Stimulated activated CD8-positive, alpha-beta memory T cell treated with anti-CD3 and anti-CD28 coated beads, Interleukin-15, amount 100 ng/mL, for 1 hour (primary cell): ENCODE results near the gene TYMS.

Source experiments
- DNase-seq: peaks from one replicate; pipeline ENCODE4 v3.0.0-alpha.2; 2020; ENCODE audit warnings: low read depth

Gene TYMS

DNA sequence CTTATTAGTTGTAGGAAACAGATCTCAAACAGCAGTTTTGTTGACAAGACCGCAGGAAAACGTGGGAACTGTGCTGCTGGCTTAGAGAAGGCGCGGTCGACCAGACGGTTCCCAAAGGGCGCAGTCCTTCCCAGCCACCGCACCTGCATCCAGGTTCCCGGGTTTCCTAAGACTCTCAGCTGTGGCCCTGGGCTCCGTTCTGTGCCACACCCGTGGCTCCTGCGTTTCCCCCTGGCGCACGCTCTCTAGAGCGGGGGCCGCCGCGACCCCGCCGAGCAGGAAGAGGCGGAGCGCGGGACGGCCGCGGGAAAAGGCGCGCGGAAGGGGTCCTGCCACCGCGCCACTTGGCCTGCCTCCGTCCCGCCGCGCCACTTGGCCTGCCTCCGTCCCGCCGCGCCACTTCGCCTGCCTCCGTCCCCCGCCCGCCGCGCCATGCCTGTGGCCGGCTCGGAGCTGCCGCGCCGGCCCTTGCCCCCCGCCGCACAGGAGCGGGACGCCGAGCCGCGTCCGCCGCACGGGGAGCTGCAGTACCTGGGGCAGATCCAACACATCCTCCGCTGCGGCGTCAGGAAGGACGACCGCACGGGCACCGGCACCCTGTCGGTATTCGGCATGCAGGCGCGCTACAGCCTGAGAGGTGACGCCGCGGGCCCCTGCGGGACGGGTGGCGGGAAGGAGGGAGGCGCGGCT lies at the start of gene TYMS:
TYMS (plus strand) TSS at position 343 of the 690 bp plus-strand sequence; CDS start at position 433, 90 bp downstream.
- no peak for DNase-seq

DNA sequence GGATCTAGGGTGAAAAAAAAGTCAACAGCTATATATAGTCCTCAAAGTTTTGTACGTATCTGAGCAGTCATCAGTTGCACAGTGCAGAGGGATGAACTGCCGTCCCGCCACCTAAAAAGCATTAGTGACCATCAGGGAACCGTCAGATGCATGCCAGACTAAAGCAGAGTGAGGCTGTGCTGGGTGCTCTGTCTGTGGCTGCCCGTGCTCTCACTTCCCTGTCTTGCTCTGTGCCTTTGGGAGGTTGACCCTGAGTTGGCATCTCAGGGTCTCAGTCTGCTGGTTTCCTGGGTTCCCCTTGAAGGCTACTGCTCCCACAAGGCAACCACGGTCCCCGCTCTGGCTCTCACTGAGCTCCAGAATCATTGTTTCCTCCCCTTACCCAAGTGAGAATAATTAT lies 49.5 kb upstream of the TYMS start:
- no peak for DNase-seq

DNA sequence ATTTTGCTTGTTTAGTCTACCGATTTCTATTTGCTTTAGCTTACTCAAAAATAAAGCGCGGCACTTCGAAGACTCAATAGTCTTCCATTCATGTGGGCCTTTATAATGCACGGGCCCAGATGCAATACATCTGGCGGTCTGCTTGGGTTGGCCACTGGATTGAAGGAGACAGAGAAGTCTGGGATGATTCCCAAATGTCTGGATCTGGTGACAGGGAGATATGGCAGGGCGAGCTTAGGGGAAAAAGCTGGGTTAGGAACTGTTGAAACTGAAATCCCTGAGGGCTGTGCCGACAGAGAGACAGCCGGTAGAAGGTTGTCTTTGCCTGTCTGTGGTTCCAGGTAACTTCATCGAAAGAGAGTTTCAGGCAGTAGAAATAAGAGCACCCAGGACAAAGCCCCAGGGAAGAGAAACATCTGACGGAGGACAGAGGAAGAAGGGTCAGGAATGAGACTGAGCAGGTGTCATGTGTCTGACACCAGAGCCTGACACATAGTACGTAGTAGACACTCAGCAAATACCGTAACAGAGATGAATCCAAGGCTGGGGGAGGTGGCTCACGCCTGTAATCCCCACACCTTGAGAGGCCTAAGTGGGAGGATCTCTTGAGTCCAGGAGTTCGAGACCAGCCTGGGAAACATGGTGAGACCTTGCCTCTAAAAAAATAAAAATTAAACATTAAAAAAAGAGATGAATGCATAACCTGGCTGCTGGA lies 47.1 kb upstream of the TYMS start:
- DNase-seq, result no peak

DNA sequence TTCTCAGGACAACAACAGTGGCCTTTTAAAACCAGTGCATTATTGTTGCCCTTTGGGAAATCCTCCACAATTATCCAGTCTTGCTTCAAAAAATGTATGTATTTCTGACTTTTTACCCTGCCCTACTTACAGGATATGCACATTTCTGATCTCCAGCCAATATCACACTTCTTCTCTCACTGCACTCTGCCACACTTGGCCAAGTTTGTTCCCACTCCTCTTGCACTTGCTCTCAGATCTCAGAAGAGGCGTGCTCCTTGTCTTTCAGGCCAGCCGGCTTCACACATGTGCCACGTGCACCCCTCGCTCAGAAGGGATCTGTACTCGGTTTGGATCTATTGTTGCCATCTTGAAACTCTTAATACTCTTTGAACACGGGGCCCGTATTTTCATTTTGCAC lies 45.3 kb upstream of the TYMS start:
- DNase-seq, result no peak

DNA sequence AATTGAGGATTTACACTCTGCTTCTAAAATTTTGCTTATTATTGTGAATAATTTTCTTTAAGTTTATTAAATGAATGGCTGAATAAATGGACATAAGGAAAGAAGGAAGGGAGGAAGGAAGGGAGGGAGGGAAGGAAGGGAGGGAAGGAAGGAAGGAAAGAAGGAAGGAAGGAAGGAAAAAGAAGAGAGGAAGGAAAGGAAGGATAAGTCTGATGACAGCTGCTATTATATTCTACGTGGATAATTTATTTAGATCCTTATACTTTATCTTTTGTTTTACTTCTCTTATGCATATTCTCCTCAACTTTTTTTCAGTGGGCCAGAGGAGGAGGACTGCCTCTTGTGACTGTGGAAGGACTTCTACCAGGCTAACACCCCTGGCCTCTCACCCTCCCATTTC lies 43.3 kb upstream of the TYMS start:
- DNase-seq, result no peak

DNA sequence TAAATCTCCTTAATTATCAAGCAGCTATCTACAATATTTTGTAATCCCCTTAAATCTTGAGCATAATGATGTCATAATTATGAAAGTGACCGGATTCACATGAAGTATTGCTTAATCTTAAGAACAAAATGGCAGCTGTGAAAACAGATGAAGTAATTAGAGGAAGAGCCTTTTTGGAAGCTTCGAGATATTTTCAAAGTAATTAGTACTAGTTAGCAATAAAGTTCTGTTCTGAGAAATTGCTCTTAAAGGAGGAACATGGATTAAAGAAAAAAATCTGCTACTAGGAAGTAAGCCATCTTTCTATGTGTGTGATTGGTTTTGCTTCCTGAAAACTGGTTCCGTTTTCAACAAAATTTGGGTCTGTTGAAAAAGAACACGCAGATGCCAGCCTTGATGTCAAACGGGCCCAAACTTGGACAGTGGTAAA lies 42.3 kb upstream of the TYMS start:
- no peak for DNase-seq

DNA sequence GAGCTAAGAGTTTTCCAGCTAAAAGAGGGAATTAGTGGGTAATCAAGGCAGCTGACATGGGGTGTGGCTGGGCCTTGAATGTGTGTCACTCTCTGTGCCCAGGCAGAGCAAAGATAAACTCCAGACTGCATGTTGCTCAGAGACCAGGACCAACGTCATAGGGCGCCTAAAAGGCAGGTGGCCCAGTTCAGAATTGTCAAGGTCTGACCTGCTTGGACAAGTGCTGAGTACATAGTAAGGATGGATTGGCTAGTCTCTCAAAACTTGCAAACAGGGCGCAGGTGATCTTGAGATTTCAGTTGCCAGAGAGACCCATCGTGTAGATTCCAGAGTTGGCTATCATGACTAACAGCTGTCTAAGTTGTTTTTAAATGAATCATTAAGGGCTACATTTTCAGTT lies 41.7 kb upstream of the TYMS start:
- DNase-seq, result no peak

DNA sequence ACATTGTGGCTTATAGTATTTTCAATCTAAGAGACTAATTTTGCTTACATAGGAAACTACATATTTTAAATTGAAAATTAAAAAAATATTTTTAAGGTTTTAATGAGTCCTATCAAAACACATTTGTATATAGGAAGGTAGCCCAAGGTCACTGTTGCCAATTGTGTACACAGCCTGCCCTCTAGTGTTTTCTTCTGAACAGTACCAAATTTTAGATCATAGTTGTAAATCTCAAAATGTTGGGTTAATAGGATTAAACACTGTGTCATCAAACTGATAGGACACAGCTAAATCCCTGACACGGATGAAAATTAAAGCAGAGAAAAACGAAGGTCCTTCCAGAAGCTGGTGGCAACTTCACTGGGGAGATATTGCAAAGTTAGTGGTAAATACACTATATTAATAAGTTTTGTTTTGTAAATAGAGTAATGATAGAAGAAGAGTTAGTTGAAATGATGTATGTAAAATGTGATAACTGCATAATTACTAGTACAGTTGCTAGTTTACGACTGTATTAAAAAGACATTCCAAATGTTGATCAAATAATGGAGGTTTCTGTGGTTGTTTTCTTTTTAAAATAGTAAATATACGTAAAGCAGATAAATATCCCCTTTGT lies 41.0 kb upstream of the TYMS start:
- DNase-seq, result no peak

DNA sequence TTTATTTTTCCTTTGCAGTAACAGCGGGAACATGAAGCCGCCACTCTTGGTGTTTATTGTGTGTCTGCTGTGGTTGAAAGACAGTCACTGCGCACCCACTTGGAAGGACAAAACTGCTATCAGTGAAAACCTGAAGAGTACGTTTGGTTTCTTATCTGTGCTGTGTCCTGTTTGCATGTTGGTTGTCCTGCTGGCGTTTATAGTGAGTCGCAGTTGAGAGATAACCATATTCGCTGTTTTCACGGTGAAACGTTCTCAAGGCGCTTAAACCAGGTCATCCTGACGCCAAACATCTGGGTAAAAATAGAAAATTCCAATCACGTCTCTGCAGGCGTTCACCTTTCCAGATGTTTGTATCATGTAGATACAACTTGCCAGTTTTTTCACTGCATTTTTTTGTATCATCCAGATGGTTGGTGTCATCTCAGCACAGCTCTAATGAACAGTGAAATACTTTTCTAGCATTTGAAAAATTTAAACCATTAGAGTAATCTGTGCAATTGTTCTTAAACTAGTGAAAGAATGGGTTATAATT lies 39.4 kb upstream of the TYMS start:
- no peak for DNase-seq

DNA sequence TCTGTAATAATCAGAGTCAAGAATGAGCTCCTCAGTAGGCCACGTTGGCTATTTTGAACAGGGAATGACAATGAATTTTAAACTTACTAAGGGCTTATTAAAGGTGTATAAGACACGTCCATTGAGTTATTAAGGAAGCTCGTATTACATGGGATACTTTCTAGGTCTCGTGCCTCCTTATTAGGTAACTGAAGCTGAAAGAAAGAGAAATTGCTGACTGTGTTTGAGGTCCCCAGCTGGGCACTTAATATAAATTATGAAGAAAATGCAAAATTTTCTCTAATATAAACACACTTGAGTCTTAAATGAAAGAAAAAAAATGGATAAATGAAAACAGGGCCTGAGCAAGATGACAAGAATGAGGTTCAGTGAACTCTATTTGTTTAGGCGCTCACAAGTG lies 38.8 kb upstream of the TYMS start:
- DNase-seq, result no peak

DNA sequence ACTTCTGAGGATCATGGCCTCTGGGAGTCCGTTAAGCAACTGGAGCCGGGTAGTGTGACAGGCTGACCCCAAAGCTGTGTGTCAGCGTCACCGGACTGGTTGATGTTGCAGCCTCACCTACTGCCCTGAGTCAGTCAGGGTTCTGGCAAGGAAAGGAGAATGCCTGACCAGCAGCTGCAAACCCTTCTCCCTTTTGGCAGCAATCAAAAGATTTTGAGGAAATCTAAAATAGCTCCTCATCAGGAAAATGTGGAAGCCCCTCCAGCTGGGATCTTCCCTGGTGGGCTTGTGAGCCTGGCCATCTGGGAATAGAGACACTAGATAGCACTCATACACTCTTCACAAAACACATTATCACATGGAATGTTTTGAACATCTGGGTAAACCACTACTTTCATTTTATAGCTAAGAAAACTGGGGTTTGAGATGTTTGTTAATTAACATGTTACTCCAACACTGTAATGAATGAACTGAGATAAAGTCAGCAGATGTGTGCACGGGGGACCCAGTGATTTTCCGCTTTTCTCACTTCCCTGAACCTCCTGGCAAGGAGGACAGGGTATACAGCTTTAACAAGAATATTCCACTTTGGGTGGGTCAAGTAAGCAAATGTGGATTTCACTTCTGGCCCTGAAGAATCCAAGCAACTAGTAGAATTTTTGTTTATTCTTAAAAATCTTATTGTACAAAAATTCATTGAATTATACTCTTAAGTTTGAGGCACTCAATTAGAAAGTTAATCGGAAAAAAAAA lies 36.0 kb upstream of the TYMS start:
- no peak for DNase-seq

DNA sequence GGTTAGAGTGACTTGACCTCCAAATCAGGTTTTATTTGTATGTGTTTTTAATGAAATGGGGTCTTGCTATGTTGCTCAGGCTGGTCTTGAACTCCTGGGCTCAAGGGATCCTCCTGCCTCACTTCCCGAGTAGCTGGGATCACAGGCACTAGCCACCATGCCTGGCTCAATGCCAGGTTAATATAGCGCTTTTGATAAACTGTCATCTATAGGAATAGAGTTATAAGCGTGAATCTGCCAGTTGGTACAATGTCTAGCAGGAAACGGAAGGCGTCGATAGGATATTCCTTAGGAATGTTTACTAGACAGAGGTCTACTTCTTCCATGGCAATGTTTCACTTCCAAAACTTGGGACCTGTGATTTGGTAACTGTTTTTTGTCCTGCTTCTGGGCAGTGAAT lies 35.2 kb upstream of the TYMS start:
- no peak for DNase-seq

DNA sequence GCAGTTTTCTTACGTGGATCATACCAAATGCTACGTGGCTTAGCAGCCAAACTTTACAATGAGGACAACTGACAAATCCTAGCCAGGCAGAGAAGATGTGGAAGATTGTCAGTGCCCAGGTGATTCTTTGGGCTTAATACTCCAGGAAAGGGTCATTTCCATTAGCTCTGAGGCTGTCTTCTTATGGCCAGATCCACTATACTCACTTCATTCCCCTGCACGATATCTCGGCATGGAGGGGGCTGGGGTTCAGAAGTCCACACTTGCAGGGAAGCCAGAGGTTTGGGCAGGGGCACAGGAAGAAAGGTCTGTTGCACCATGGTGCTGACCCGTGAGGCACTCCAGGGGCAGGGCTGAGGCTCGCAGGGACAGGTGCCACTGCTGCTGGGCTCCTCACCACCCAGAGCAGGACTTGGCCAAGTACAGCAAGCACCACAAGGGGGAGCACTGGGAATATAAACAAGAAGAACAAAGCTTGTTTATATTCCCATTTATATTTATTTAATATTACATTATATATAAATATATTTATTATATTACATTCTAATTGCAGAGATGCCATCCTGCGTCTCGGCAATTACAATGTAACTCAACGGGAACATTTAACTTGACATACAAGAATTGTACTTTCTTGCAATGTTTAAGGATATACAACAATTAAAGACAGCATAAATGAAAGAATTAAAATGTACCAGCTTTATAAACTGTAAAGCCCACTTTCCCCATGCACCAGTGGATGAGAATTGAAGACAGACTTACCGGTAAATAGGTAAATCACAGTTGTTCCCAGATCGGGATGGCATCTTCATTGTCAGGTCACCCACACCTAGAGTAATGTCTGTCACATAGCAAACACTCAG lies 33.5 kb upstream of the TYMS start:
- peak; percentile 38 for DNase-seq

DNA sequence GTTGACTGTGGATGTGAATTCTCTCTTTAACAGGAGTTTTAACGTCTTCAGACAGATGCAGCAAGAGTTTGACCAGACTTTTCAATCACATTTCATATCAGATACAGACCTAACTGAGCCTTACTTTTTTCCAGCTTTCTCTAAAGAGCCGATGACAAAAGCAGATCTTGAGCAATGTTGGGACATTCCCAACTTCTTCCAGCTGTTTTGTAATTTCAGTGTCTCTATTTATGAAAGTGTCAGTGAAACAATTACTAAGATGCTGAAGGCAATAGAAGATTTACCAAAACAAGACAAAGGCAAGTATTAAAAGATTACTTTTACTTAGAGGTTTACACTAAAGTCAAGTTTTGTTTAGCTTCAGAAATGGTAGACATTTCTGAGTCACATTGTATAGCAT lies 30.2 kb upstream of the TYMS start:
- no peak for DNase-seq

DNA sequence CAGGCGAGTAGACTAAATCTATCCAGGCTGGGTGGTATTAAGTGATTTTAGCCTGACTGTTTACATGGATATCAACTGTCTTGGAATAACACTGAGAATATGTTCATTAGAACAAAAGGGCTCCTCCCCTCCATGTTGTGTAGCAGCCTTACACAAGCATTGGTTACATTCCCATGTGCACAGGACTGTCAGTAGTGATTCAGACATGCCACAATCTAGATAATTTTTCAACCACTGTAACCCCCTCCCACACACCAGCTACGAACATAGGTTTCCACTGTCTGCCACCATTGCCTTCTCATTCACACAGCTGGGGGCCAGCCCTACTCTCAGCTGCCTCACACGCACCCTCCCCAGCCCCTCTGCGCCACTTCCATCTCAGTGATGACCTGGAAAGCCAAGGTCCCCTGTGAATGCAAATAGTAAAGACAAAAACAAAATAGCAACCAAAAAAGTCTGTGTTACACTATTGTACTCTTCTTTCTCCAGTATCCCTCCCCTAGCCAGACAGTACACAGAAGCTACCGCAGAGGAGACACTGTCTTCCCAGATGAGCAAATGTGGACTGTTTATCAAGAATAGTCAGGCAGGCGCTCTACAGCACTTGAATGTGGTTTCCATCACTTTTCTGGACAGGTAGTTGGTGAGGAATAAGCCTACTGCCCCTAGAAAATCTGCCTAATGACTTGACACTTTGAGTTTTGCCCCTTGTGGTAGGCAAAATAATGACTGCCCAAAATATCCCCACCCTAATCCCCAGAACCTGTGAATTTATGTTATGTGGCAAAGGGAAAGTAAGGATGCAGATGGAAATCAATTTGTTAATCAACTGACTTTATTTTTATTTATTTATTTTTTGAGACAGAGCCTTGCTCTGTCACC lies 27.9 kb upstream of the TYMS start:
- no peak for DNase-seq

DNA sequence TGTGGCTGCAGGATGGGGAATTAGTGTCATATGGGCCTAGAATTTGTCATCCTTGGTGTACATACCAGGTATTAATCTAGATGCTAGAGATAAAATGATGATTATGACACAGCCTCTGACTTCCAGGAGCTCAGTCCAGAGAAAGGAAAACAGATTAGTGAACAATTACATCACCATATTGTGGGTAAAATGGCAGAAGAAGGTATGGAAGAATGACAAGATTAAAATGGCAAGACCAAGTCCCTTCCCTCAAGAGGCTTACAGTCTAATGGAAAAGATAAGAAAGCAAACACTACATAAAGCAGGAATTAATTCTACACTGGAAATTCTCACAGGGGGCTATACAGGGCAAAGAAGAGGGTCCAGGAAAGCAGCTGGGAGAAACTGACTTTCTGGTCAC lies 25.9 kb upstream of the TYMS start:
- DNase-seq, result no peak

DNA sequence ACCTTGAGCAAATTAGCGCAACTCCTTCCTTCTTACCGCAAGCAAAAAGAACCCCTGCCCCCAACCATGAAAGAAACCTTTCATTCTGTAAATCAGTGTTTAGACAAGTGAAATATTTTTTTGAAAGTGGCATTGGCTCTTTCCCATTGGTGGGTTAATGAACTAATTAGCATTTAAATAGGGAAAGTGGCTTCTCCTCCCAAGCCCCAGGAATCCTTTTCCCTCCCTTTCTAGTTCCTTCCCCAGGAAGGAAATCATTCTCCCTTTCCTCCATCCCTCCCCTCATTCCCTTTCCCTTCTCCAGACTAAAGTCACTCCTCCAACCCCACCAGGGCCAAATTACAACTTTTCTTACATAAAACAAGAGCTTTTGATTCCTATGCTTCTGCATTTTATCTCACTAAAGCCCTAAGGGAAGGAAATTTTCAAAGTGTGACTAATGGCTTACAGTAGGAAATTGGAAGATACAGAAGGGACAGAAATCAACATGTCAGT lies 22.9 kb upstream of the TYMS start:
- no peak for DNase-seq

DNA sequence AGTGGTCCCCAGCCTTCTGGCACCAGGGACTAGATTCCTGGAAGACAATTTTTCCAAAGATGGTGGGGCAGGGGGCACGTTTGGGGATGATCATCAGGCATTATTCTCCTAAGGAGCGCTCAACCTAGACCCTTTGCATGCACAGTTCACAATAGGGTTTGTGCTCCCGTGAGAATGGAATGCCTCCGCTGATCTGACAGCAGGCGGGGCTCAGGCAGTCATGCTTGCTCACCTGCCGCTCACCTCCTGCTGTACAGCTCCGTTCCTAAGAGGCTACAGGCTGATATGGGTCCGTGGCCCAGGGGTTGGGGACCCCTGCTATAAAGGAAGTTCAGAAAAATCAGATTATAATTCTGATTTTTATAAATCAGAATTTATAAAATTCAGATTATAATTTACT lies 22.3 kb upstream of the TYMS start:
- no peak for DNase-seq

DNA sequence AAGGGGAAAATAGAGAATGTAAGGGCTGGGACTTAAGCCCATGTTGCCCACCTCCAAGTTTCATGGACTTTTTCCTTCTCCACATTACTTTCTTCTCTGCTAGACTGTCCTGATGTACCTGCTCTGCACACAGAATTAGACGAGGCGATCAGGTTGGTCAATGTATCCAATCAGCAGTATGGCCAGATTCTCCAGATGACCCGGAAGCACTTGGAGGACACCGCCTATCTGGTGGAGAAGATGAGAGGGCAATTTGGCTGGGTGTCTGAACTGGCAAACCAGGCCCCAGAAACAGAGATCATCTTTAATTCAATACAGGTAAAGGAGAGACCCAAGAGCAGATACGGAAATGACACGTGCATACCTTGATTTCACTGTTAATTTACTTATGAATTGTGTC lies 16.2 kb upstream of the TYMS start:
- no peak for DNase-seq

DNA sequence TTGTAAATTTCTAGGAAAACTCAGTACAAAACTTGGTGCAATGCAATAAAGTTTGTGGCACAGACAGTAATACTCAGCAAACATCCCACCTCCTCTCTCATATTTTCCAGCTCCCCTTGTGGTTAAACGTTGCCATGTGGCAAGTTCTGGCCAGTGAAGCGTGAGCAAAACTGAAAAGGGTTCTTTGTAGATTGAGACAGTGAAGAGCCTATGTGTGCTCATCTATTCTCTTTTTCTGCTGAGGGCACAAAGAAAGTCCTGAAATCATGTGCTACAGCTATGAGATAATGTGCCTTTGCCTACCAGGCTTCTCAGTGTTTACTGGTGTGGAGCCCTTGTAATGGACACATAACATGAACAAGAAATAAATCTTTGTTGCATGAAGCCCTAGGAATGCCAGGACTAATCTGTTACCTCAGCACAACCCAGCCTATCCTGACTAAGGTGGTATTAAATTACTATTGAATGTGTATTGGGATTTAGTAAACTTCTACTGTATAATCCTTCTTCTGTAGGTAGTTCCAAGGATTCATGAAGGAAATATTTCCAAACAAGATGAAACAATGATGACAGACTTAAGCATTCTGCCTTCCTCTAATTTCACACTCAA lies 13.0 kb upstream of the TYMS start:
- no peak for DNase-seq
